ENCODE data around the gene FAM174B.

FAM174B gene

DNA sequence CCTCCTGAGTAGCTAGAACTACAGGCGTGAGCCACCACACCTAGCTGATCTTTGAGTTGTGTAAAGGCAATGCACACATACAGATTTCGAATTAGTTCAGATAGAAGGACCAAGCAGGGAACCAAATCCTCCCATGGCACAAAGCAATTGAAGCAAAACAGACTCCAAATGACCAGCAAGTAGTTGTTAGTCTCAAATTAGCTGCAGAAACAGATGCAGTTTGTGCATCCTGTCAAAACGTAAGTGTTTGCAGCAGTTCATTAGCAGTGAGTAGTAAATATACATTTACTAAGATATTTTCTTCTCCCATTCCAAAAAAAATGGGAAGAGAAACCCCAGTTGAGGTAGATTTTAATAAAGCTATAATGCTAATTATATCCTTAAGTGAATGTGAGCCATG lies 15.8 kb upstream of the FAM174B start:
- intact Hi-C loops (cut with micrococcal nuclease), result no loop called here
- no peaks in the 10 kb centered on the region for H3K9me3 Mint-ChIP-seq

GRCh38 chr15:92670621-92671020 lies 15.0 kb upstream of the FAM174B start:
- Mint-ChIP-seq H3K27me3 (peaks cover 12% of the 10 kb centered on the region), H3K27ac (no peak overlapping the region), H3K36me3 (ENCODE audit: low read depth) (no peaks in the 10 kb centered on the region), H3K9me3 (no peaks in the 10 kb centered on the region), H3K4me3 (no peak overlapping the region), H3K4me1 (ENCODE audit: low read depth) (no peaks in the 10 kb centered on the region)
- intact Hi-C loops (cut with micrococcal nuclease), result no loop called here

More for the DNA sequence above, 15.8 kb upstream of the FAM174B start:
- Mint-ChIP-seq H3K4me1 (ENCODE audit: low read depth) (no peaks in the 10 kb centered on the region), H3K27ac (no peak overlapping the region), H3K36me3 (ENCODE audit: low read depth) (no peaks in the 10 kb centered on the region), H3K4me3 (no peak overlapping the region), H3K27me3 (peaks cover 9% of the 10 kb centered on the region)

DNA sequence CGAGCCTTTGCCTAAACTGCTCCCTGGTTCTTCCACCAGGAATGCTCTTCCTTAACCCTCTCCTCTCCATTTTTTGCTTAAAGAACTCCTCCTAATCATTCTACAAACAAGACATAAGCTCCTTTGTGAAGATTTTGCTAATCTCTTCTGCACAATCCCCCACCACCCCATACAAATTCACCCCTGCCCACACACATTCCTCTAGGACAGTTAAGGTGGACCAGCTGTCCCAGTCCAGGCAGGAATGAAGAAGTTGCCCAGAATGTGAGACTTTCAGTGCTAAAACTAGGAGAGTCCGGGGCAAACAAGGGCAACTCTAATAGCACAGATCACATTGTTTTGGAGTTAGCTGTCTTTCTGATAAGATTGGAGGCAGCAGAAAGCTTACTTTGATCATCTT lies 13.9 kb upstream of the FAM174B start:
- H3K4me3 Mint-ChIP-seq, result no peak overlapping the region
- no peaks in the 10 kb centered on the region for H3K9me3 Mint-ChIP-seq
- H3K27ac Mint-ChIP-seq, result no peak overlapping the region
- peaks cover 12% of the 10 kb centered on the region for H3K27me3 Mint-ChIP-seq
- no peaks in the 10 kb centered on the region for H3K4me1 Mint-ChIP-seq (ENCODE audit: low read depth)
- H3K36me3 Mint-ChIP-seq (ENCODE audit: low read depth), result no peaks in the 10 kb centered on the region
- intact Hi-C loops (cut with micrococcal nuclease), result no loop called here

- intact Hi-C loops (cut with micrococcal nuclease), result no loop called here
- Mint-ChIP-seq H3K36me3 (ENCODE audit: low read depth) (no peaks in the 10 kb centered on the region), H3K9me3 (no peaks in the 10 kb centered on the region), H3K27me3 (peaks cover 12% of the 10 kb centered on the region), H3K4me3 (no peak overlapping the region), H3K4me1 (ENCODE audit: low read depth) (no peaks in the 10 kb centered on the region), H3K27ac (no peak overlapping the region)
Observed at GRCh38 chr15:92668620-92669019, 13.0 kb upstream of the FAM174B start.

DNA sequence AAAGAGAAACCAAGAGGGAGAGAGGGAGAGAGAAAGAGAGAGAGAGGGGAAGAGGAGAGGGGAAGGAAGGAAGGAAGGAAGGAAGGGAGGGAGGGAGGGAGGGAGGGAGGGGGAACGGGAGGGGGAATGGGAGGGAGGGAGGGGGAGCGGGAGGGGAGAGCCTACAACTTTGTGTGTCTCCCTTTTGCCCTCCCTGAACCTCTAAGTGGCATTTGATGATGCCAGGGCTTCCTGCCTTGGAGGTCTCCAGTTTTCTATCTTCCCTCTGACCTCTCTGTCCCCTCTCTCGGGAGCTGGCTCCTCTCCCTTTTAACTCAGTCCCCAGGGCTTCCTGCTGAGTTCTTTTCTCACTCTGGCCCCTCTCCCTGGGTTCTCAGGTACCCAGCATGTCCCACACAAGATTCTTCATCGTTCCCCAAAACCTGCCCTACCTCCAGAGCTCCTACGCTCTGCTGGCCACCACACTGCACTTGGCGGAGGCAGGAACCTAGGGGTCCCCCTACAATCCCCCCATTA lies 12.5 kb upstream of the FAM174B start:
- no peaks in the 10 kb centered on the region for H3K36me3 Mint-ChIP-seq (ENCODE audit: low read depth)
- H3K4me3 Mint-ChIP-seq, result no peak overlapping the region
- H3K4me1 Mint-ChIP-seq (ENCODE audit: low read depth), result no peaks in the 10 kb centered on the region
- no peaks in the 10 kb centered on the region for H3K9me3 Mint-ChIP-seq
- H3K27ac Mint-ChIP-seq, result no peak overlapping the region
- intact Hi-C loops (cut with micrococcal nuclease), result no loop called here
- H3K27me3 Mint-ChIP-seq, result peaks cover 12% of the 10 kb centered on the region

DNA sequence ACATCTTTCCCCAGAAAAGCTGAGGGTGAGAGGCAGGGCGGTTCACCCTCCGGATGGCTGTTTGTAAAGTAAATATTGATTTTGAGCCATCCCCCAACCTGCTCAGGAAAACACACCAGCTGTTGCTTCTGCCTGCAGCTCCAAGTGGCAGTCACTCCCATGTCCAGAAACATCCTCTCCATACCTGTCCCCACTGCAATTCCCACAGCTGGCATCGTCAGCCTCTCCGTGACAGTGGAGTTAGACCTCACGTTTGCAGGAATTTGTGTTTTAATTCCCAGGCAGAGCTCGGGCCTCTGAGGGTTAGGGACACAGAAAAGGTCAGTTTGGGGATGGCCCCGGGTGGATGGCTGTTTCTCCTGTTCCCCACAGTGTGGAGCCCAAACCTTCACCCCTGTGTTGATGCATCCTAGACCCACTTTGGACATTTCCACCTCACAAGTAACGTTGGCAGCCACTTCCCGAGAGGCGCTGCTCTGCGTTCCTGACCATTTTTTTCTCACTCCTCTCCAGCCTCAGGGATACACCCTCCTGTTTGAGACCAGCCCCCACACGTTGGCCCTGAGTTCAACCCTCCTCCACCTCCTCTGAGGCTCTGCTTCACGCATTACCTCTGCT lies 11.8 kb upstream of the FAM174B start:
- no peaks in the 10 kb centered on the region for H3K9me3 Mint-ChIP-seq
- no peaks in the 10 kb centered on the region for H3K36me3 Mint-ChIP-seq (ENCODE audit: low read depth)
- peaks cover 12% of the 10 kb centered on the region for H3K27me3 Mint-ChIP-seq
- no peak overlapping the region for H3K4me3 Mint-ChIP-seq
- no peaks in the 10 kb centered on the region for H3K4me1 Mint-ChIP-seq (ENCODE audit: low read depth)
- no peak overlapping the region for H3K27ac Mint-ChIP-seq
- intact Hi-C loops (cut with micrococcal nuclease), result no loop called here

DNA sequence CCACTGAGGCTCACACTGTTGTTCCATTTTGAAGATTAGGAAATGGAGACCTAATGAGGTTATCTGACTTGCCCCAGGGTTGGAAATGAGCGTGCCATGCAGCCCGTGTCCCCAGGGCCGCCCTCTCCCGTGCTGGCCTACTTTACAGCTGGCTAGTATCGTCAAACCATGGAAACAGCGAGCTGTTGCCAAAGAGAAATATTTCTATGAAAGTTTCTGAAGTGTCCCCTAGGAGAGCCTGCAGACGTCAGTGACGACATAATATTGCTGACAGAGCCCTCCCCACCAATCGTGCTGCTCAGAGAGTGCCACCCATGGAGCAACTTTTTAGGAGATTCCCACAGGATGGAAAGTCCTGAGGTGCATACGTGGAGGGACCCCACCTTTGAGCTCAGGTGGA lies 11.2 kb upstream of the FAM174B start:
- Mint-ChIP-seq H3K27ac (no peak overlapping the region), H3K9me3 (no peaks in the 10 kb centered on the region), H3K4me3 (no peak overlapping the region), H3K27me3 (peaks cover 12% of the 10 kb centered on the region), H3K4me1 (ENCODE audit: low read depth) (no peaks in the 10 kb centered on the region), H3K36me3 (ENCODE audit: low read depth) (no peaks in the 10 kb centered on the region)
- intact Hi-C loops (cut with micrococcal nuclease), result no loop called here

DNA sequence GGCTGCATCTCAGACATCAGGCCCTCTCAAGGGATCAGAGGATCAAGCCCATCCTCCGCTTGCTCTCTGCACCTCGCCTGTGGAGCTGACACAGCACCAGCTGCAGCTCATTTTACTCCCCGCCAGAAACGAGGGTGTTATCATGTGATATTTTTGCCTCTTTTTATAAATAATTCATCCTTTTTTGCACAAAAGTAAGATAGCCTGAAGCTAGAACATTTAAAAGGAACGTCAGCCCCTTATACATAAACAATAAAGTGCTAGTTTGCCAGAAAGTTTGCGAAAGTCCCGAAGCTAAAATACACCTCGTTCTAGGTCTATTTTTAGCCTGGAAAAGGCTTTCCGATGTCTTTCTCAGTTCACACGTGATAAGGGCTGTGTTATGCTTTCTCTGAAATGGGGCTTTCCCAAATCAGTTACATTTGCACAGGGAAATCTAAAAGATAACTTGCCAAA lies 9.6 kb upstream of the FAM174B start:
- Mint-ChIP-seq H3K9me3 (no peaks in the 10 kb centered on the region), H3K27me3 (peaks cover 14% of the 10 kb centered on the region), H3K4me1 (ENCODE audit: low read depth) (no peaks in the 10 kb centered on the region), H3K36me3 (ENCODE audit: low read depth) (no peaks in the 10 kb centered on the region), H3K27ac (no peak overlapping the region), H3K4me3 (no peak overlapping the region)
- intact Hi-C loops (cut with micrococcal nuclease), result no loop called here

- Mint-ChIP-seq H3K27ac (no peak overlapping the region), H3K9me3 (no peaks in the 10 kb centered on the region), H3K27me3 (peaks cover 14% of the 10 kb centered on the region), H3K4me1 (ENCODE audit: low read depth) (no peaks in the 10 kb centered on the region), H3K36me3 (ENCODE audit: low read depth) (no peaks in the 10 kb centered on the region), H3K4me3 (no peak overlapping the region)
- intact Hi-C loops (cut with micrococcal nuclease), result no loop called here
Observed at GRCh38 chr15:92664178-92664900, 8.8 kb upstream of the FAM174B start.

DNA sequence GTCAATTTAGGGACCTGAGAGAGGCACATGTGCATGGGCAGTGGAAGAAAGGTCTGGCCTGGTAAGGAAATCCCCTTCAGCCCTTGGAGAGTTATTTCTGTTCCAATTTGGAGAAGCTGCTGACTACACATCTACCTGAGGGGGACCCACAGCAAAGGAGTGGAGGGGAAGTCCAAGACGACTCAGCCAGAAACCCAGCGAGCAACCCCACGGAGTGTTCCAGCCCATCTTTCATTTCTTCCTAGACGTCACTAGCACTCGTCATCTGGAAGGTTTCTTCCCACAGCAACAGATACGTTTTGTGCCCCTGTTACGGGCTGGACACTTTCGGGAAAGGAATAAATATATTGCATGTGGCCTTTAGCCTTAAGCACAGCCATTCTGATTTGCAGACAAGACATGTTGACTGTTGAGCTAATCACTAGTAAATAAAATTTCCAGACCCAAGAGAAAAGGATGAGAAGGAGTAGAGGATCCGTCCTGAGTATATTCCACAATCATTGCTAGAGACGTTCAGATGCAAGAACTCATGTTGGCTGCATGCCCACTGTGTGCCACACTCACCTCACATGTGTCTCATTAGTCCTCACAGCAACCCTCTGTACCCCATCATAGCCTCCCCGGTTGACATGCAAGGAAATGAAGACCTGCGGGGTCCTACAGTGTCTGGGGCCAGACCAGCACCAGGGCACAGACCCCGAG lies 7.8 kb upstream of the FAM174B start:
- intact Hi-C loops (cut with micrococcal nuclease), result no loop called here
- Mint-ChIP-seq H3K4me1 (ENCODE audit: low read depth) (no peaks in the 10 kb centered on the region), H3K36me3 (ENCODE audit: low read depth) (no peaks in the 10 kb centered on the region), H3K27me3 (peaks cover 12% of the 10 kb centered on the region), H3K9me3 (no peaks in the 10 kb centered on the region), H3K27ac (no peak overlapping the region), H3K4me3 (no peak overlapping the region)

DNA sequence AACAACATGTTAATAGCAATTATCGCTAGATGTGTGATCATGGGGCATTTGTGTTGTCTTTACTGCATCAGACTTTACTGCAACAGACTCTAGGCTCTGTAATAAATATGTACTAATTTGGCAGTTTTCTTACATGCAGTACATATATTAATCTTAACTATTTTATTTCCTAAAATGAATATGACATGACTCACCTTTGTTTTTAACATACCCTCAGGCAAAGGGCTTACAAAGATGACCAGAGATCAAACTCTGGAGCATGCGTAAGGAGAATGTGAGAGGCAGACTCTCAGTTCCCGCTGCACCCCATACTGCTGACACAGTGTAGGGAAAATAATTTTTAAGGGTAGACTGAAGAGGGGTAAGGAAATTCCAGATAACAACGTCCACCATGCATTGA lies 7.2 kb upstream of the FAM174B start:
- H3K27me3 Mint-ChIP-seq, result peaks cover 11% of the 10 kb centered on the region
- no peak overlapping the region for H3K27ac Mint-ChIP-seq
- no peaks in the 10 kb centered on the region for H3K4me1 Mint-ChIP-seq (ENCODE audit: low read depth)
- H3K4me3 Mint-ChIP-seq, result no peak overlapping the region
- intact Hi-C loops (cut with micrococcal nuclease), result no loop called here
- H3K36me3 Mint-ChIP-seq (ENCODE audit: low read depth), result no peaks in the 10 kb centered on the region
- H3K9me3 Mint-ChIP-seq, result no peaks in the 10 kb centered on the region

DNA sequence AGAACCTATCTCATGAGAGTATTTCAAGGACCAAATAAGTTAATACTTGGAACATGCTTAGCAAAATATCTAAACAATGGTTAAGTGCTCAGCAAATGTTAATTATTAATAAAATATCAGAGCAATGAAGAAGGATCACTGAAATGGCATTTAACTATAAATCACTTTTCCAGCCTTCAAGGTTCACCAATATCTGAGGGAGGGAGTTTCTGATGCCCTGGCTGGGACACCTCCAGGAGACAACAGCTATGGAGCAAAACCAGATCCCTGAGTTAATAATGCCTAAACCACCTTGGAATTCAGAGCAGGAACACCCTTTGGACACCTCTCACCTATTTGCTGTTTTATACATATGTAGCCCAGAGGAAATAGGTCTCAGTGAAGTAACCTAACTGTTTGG lies 6.4 kb upstream of the FAM174B start:
- no peaks in the 10 kb centered on the region for H3K36me3 Mint-ChIP-seq (ENCODE audit: low read depth)
- intact Hi-C loops (cut with micrococcal nuclease), result no loop called here

DNA sequence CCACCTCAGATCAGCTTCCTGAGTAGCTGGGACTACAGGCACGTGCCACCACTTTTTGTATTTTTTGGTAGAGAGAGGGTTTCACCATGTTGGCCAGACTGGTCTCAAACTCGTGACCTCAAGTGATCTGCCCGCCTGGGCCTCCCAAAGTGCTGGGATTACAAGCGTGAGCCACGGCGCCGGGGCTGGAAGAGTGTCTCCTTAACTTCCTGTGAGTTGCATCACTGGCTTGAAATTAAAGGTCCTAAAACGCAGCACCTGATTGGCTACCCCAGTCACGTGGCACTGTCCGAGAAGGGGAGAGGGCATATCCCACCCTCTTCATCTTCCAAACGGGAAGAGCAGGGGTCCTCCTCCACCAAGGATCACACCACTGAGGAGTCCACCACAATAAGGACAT lies 5.5 kb upstream of the FAM174B start:
- no peak overlapping the region for H3K4me3 Mint-ChIP-seq
- peaks cover 20% of the 10 kb centered on the region for H3K27me3 Mint-ChIP-seq
- no peak overlapping the region for H3K27ac Mint-ChIP-seq
- intact Hi-C loops (cut with micrococcal nuclease), result no loop called here
- H3K9me3 Mint-ChIP-seq, result no peaks in the 10 kb centered on the region
- no peaks in the 10 kb centered on the region for H3K4me1 Mint-ChIP-seq (ENCODE audit: low read depth)
- H3K36me3 Mint-ChIP-seq (ENCODE audit: low read depth), result no peaks in the 10 kb centered on the region

More for the DNA sequence above, 6.4 kb upstream of the FAM174B start:
- Mint-ChIP-seq H3K4me1 (ENCODE audit: low read depth) (no peaks in the 10 kb centered on the region), H3K27ac (no peak overlapping the region), H3K4me3 (no peak overlapping the region), H3K27me3 (peaks cover 14% of the 10 kb centered on the region), H3K9me3 (no peaks in the 10 kb centered on the region)

GRCh38 chr15:92657486-92657885 lies 1.9 kb upstream of the FAM174B start:
- H3K27ac Mint-ChIP-seq, result no peak overlapping the region
- H3K27me3 Mint-ChIP-seq, result peaks cover 47% of the 10 kb centered on the region
- peaks cover 16% of the 10 kb centered on the region for H3K4me1 Mint-ChIP-seq (ENCODE audit: low read depth)
- intact Hi-C loops (cut with micrococcal nuclease), result loop anchor here (10.0 kb wide), 1 partner anchor 57 kb away; no protein-coding TSS in a partner anchor
- H3K36me3 Mint-ChIP-seq (ENCODE audit: low read depth), result no peaks in the 10 kb centered on the region
- no peak overlapping the region for H3K4me3 Mint-ChIP-seq
- H3K9me3 Mint-ChIP-seq, result no peaks in the 10 kb centered on the region

Data from dendritic cell treated with granulocyte-macrophage colony-stimulating factor and Interleukin-4, amounts not matched to agents 40 ng/mL and 50 ng/mL, for 4 days (primary cell).